Right ventricle myocardium superior (tissue), 1 donor: Measurements from ENCODE around the gene ZPLD1. TPM values are rescaled to one million over a fixed set of nuclear protein-coding genes. Genes with fewer than 3 reads are reported as not detected.

Experiments used
- ATAC-seq: fragments of 200-7000 bp; cut with Tn5 transposase; one replicate; pipeline ENCODE4 v1.9.1; 2020; ENCODE audit warnings: mild to moderate bottlenecking; ENCODE audit not compliant: poor library complexity
- DNase-seq: peaks from one replicate; pipeline ENCODE4 v3.0.0-alpha.2; 2020
- intact Hi-C: fragments of 100-400 bp; cut with DNase I; formaldehyde crosslinking; loops from one replicate; pipeline ENCODE4 v1.11.2; 2022
- long read RNA-seq: library from polyadenylated mRNA; unstranded; transcript quantifications from one replicate; pipeline ENCODE4 v2.0.0, GENCODE V29; 2021
- total RNA-seq: library from RNA; stranded (reverse); fragmentation: NEBNext Ultra II Directional; extraction: Animal tissue kit (Norgen Biotek cat#: 25700); gene quantifications from one replicate; pipeline ENCODE4 v1.2.1, GENCODE V29; 2021
- donor health status: DM: no; HTN: yes; CAD: no; lungs with severe emphysema.

The ZPLD1 gene
- not detected for total RNA-seq
- long read RNA-seq: 0 reads

DNA sequence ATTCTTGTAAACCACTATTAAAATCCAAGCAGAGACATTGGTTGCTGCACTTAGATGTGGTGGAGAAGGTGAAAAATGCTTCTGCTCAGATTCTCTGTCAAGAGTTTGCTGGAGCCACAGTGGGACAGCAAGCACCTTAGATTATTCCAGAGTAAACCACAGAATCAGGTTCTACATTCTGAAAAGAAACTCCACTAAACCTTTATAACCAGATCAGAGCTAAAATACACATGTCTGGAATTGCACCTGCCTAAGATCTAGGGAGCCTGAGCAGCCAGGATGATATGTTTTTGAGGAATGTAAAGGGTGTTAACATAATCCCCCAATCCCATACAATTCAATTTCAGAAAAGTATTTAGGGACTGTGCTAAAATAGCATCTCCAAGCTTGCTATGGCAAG is at the start of gene ZPLD1:
ZPLD1 (plus strand) TSS at position 301 of the 400 bp plus-strand sequence. CDS start 3,473 bp downstream, outside the sequence.
- intact Hi-C loops: no loop called here
- no peak for ATAC-seq
- DNase-seq: no peak

DNA sequence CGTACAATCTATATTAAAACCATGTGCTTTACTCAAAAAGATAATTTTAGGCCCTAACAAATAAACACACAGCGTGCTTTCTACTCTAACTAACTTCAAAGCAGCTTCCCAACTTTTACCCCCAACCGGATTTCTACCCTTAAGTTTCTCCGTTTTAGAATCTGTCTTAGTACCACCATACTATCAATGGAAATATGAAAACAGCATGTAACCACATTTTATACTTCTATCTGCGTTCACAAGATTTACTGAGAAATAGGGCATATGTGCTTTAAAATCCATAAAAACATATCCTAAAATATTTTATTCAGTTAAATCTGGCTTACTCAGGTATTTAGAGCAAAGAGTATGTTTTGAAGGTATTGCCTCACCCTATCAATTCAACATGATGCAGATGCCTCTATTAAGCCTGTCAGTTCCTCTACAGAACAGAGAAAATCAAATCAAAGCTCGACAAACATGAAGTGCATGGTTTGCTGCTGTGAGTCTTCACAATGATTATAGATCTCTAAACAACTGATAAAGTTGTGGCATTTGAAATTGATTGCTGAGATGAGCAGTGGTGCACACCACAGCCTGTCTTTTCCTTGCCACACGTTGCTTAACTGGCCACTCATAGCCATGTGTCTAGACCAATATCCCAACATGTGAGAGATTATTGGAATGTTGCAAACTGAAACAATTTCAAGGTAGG is 44.5 kb upstream of the ZPLD1 start:
- ATAC-seq: no peak
- intact Hi-C loops: no loop called here
- DNase-seq: no peak

DNA sequence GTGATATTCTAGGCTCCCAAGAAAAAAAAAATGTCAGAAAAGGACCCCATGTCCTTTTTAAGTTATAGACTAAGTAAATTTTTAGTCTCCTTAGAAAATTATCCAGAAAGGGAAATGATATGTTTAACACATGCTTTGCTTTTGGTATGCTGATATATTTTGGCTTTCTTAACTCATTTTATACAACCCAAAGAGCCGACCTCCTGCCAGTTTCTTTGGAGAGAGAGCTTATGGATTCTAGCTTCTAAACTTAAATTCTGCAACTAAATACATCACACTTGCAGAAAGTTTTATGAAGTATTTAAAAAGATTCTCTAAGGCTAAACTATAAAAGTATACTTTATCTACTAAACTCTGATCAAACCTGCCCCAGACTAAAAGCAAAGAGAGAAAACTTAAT is 43.9 kb upstream of the ZPLD1 start:
- DNase-seq (no peak), ATAC-seq (no peak)
- intact Hi-C loops: no loop called here

DNA sequence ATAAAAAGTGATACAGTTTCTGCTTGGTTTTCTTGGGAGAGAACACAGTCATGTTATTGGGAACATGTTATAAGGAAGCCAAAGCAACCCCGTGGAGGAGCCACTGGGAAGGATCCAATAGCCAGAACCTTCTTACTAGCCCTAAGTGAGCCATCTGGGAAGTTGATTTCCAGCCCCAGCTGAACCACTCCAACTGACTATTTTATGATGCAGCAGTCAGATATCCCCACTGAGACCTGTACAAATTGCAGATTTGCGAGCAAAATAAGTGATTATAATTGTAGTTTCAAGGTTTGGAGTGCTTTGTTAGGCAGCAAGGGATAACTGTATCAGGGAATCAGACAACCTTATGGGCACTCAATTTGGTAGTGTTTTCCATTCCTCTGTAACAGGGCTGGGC is 43.3 kb upstream of the ZPLD1 start:
- no peak for DNase-seq
- intact Hi-C loops: no loop called here

DNA sequence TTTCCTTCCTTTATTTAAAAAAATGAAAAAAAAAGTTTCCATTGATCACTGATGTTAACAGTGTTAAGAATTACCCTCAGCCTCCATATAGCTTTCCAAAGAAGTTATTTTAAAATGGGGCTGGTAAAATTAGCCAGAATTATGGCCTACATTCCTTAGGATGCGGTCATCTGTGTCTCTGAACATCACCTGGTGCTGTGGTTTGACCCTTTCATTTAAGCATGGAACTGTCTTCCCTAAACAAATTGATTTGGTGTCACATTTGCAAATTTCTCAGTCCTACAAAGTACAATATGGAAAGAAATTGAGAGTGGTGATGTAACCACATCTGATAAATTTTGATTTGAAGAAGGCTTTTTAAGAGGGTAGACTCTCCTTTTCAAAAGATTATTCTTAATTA is 40.3 kb upstream of the ZPLD1 start:
- DNase-seq: no peak
- intact Hi-C loops: no loop called here
- no peak for ATAC-seq

More for the DNA sequence above, 43.3 kb upstream of the ZPLD1 start:
- ATAC-seq: no peak

DNA sequence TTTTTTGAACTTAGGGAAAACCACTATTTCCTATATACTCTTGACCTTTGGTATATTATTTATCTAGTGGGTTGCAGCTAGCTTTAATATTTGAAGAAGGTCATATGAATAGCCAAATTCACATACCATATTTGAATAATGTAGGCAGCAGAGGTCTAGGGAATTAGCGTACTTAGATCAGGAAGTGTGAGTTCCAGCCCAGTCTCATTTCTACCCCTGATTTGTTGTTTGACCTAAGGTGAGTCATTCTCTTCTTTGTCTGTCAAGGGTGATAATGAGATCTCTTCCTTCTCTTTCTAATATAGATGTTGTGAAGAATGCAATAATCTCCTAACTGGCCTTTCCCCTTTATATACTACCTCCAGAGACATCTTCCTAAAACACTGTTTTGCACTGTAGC is 36.6 kb upstream of the ZPLD1 start:
- no peak for DNase-seq
- intact Hi-C loops: no loop called here
- no peak for ATAC-seq

DNA sequence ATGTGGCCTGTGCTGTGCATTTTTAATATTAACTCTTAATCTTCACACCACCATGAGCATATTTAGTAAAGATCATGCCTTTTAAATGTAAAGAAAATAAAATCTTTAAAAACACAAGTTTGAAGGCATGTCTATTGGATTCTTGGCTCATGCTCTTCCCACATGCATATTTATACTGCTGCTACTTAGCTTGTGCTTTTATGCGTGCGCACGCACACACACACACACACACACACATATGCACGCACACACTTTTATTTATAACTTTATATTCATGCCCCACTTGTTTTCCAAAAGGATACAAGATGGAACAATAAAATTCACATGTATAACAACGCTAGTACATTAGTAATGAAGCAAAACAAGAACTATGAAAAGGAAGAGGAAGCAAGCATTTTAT is 36.1 kb upstream of the ZPLD1 start:
- intact Hi-C loops: no loop called here
- ATAC-seq (no peak), DNase-seq (no peak)

DNA sequence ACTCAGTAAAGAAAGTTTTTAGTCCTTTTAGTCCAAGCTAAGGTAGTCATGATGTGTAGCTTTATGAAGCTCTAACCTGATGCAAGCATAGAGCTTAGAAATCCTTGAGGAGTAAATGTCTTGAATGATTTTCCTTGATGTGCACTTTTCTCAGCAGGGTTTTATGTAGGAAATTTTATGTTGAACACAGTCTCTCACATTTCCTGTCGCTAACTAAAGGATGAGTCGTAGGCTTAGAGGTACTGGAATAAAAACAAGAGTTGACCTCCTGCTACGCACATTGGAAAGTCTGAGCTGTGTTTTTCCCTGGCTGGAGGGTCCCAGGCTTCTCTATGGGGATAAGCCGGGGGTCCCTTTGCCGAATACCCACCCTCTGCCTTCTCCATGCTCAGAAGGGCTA is 34.7 kb upstream of the ZPLD1 start:
- intact Hi-C loops: no loop called here
- DNase-seq (no peak), ATAC-seq (no peak)

DNA sequence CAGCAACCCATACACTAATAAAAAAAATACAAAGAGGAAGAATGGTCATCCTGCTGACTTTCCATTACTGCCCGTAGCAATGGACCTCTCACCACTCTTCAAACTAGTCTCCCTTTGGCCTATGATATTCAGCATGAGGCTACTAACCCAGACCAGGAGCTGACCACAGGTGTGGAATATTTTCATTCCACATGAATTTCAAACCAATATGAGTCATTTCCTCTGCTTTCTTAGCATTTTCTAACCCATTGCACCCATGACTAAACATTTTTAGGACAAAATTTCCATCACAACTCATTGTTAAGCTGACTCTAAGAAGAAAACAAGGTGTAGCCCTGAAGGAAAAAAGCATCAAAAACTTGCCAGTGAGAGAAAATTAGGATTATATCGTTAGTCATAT is 34.0 kb upstream of the ZPLD1 start:
- no peak for DNase-seq
- intact Hi-C loops: no loop called here
- no peak for ATAC-seq

DNA sequence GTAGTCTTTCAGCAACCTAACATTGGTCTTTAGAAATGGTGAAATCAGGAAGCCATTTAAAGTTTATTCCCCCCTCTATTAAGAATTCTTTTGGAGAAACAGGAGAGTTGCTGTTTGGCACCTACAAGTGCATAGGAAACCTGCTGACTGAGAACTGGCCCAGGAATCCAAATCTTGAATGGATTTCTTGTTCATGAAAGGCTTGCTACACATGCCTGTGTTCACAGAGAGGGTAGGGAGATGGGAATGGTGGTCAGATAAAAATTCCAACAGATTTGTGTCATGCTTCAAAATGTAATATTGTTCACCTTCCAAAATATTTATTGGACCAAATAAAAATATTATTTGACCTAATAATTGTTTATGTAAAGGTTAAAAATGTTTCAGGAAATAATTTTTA is 24.2 kb upstream of the ZPLD1 start:
- DNase-seq (no peak), ATAC-seq (no peak)
- intact Hi-C loops: no loop called here

DNA sequence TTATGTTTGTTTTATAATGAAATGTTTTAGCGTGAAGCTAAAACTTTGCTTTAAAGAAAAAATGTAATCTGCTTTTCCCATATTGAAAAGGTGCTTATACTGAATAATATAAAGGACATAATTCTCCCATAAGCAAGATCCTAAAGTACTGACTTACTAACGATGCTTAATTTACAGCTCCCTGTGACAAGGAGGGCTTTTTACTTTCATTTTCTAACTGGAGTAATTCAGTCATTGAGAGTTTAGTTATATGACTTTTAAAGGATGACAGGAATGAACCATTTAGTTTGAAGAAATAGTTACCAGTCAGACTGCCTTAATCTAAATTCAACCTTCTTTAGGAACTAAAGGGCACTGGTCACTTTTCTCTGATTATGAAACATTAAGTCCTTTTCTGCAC is 19.3 kb upstream of the ZPLD1 start:
- no peak for DNase-seq
- intact Hi-C loops: no loop called here
- no peak for ATAC-seq

DNA sequence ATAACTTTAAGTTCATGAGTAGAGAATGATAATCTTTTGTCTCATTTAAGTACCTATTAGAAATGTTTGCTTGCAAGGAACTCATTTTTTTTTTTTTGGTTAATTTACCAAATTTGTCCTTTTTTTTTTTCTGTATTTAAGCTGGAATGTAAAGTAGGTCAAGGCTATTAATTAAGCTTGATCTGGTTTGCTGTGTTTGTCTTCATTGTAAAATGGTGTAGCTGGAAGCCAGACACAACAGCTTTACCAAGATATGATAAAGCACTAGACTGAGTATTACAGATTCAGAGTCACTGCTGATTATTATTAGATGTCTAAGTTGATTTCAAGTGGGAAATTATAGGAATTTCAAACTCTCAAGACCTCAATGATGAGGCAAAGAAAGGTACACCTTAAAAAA is 15.0 kb upstream of the ZPLD1 start:
- intact Hi-C loops: no loop called here
- DNase-seq (no peak), ATAC-seq (no peak)

DNA sequence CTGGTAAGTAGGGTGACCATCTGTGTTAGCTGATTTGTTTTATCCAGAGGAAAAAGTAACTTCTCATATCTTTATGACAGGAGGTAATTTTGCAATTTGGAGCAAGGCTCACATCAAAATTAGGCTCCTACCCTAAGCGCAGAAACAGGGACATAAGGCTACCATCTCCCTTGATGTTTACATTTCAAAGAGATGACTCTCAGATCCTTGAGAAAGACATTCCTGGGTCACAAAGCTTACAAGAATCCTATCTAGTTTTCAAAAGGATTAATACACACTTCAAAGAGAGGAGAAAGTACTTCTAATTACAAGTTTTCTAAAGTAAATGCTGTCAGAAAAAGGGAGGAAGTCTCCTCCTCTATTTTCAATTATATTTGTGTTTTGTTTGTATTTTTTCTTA is 7.0 kb downstream of the ZPLD1 start:
- intact Hi-C loops: no loop called here
- no peak for ATAC-seq
- no peak for DNase-seq

DNA sequence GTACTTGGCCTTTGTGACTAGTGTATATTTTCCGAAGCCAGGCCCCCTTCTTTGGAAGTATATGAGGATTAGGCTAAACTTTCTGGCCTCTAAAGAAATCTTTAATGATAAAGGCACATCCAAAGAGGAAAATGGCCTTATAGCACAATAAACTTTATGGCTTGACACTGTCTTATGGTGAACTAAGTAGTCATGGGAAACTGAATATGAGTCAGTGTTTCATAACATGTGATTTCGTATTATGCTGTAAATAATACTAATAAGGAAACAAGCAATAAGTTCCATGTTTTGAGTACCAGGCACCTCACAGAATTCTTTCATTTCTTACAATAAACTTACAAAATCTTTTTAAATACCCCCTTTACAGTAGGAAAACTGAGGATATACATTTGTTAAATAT is 8.2 kb downstream of the ZPLD1 start:
- intact Hi-C loops: no loop called here
- ATAC-seq: no peak
- DNase-seq: no peak

DNA sequence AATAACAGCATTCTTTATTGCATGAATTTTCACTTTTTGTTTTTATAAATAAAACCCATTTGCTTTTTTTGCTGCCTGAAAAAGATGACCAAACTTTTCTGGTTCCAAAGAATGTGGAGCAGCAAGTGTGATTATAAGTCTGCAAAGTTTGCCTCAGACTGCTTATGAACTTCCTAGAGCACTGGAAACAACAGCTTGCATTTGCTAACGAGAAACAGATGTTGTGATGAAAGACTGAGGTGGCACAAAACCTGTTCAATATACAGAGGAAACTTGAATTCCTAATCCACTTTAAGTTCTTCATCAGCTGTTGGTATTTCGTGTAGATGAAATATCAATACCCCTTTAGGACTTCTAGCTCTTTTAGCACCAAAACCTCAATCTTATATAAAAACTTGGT is 9.3 kb downstream of the ZPLD1 start:
- intact Hi-C loops: no loop called here
- DNase-seq: no peak
- ATAC-seq: no peak

DNA sequence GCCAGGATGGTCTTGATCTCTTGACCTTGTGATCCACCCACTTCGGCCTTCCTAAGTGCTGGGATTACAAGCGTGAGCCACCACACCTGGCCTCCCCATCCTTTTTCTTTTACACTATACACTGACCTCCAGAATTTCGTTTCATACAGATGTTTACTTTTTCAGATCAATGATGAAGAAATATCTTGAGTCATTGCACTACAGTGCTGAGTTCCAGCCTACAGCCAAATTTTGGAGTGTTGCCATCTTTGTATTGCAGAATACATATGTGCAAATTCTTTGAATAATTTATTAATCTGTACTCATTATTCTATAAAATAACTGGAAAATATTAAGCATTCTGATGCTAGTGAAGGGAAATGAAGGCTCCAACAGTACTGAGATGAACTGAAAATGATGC is 12.5 kb downstream of the ZPLD1 start:
- intact Hi-C loops: no loop called here
- DNase-seq (no peak), ATAC-seq (no peak)

DNA sequence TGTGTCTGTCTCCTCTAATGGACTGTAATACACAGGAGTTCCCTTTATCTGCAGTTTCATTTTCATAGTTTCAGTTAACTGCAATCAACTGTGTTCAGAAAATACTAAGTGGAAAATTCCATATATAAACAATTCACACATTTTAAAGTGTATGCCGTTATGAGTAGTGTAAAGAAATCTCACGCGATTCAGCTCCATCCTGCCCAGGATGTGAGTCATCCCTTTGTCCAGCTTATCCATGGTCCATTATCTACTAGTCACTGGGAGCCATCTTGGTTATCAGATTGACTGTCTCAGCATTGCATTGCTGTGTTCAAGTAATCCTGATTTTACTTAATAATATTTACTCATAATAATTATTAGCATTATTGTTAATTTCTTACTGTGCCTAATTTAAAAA is 14.5 kb downstream of the ZPLD1 start:
- intact Hi-C loops: no loop called here
- ATAC-seq: no peak
- DNase-seq: no peak

DNA sequence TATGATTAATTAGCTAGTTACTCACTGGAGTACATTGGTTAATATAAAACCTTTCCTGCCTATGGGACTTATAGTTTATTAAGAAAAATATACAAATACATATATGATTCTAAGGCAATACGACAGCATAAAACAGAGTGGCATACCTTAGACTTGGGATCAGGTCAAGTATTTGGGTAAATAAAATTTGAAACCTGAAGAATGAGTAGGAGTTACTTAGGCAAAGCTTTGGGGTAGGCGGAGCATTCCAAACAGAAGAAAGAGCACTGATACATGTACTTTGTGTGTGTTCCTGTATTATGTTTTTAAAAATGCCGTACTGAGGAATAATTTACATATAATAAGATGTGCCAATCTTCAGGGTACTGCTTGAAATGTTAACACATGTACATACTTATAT is 15.1 kb downstream of the ZPLD1 start:
- no peak for DNase-seq
- intact Hi-C loops: no loop called here
- ATAC-seq: no peak

DNA sequence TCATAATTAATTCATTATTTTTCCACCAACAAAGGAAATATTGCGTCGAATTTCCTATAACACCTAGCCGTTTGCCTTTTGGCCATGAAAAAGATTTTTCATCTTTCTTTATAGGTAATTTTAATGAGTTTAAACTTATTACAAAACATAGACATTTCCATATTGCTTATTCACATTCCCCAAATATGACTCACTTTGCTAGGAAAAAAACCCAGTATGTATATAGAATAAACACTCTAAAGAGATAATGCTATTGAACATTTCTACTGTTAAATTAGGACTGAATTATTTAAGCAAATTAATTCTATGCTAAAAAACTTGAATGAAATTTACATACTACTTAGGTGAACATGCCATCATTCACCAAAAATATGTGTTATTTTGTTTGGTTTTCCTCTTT is 16.2 kb downstream of the ZPLD1 start:
- DNase-seq: no peak
- no peak for ATAC-seq
- intact Hi-C loops: no loop called here

DNA sequence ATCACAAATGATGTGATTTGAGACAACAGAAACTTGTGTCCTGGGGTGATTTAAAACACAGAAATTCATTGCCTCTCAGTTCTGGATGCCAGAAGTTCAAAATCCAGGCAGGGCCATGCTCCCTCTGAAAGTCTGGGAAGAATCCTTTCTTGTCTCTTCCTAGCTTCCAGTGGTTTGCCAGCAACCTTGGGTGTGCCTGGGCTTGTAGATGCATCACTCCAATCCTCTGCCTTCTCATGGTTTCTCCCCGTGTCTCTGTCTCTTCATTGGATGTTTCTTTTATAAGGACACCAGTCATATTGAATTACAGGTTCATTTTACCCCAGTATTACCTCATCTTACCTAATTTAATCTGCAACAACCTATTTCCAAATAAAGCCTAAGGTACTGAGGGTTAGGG is 16.7 kb downstream of the ZPLD1 start:
- DNase-seq (no peak), ATAC-seq (no peak)
- intact Hi-C loops: no loop called here

DNA sequence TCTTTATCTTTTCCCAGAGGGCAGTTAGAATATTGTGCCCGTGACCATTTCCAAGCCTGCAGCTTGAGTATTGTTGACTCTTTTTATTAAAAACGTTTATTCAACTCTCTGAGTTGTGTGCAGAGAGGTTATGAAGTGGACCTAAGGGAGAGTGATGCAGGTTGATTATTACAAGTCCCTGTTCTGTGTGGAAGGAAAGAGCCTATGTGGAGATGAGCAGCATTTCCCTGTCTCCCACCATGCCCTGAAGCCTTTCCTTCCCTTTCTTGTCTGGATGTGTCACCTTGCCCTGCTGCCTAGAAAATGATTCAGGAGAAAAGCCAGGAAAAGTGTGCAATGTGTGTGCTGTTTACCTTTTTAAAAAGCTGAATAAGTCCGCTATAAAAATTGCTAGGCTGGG is 19.4 kb downstream of the ZPLD1 start:
- ATAC-seq (no peak), DNase-seq (no peak)
- intact Hi-C loops: no loop called here
